DND-41 (cell line): ENCODE results near the gene FAM53A.
A peak's percentile ranks its signal among the peaks of the same experiment; 100 is the strongest.

Experiments used
- ATAC-seq: fragments of 200-7000 bp; cut with Tn5 transposase; 3 replicates; pipeline ENCODE4 v1.9.1; 2021; ENCODE audit warnings: low read depth; ENCODE audit not compliant: insufficient read depth
- DNase-seq: peaks from one replicate; pipeline ENCODE4 v3.0.0-alpha.2; 2020
- H2AFZ ChIP-seq: 2 replicates; pipeline ENCODE4 v1.6.0; 2012; ENCODE audit warnings: low read depth, low read length
- H3K27ac ChIP-seq: 2 replicates; pipeline ENCODE4 v1.5.1; 2012; ENCODE audit warnings: low read length, inconsistent platforms
- H3K27me3 ChIP-seq: fragments of 200-600 bp; sonication (generic); 2 replicates; pipeline ENCODE4 v1.6.0; 2012; ENCODE audit warnings: low read length, mild to moderate bottlenecking, inconsistent platforms; ENCODE audit not compliant: insufficient read depth, poor library complexity
- H3K36me3 ChIP-seq: 2 replicates; pipeline ENCODE4 v1.5.1; 2012; ENCODE audit warnings: low read length, inconsistent platforms; ENCODE audit not compliant: insufficient read depth
- H3K4me1 ChIP-seq: 2 replicates; pipeline ENCODE4 v1.5.1; 2012; ENCODE audit warnings: mild to moderate bottlenecking, low read length; ENCODE audit not compliant: insufficient read depth
- H3K4me2 ChIP-seq: 2 replicates; pipeline ENCODE4 v1.6.0; 2012; ENCODE audit warnings: mild to moderate bottlenecking, moderate library complexity, low read length, inconsistent platforms; ENCODE audit not compliant: insufficient read depth
- H3K4me3 ChIP-seq, 2 experiments: fragments of 200-600 bp in 1 of 2; shearing (Covaris generic) in 1 of 2; 2 replicates each; pipeline ENCODE4 v1.5.1; 2012 to 2016; ENCODE audit warnings: inconsistent platforms in 2 of 2, low read length in 2 of 2, mild to moderate bottlenecking in 2 of 2, low read depth in 1 of 2, moderate library complexity in 1 of 2
- H3K79me2 ChIP-seq: 2 replicates; pipeline ENCODE4 v1.6.0; 2012; ENCODE audit warnings: low read length, inconsistent platforms; ENCODE audit not compliant: insufficient read depth
- H3K9ac ChIP-seq: 2 replicates; pipeline ENCODE4 v1.6.0; 2012; ENCODE audit warnings: low read depth, mild to moderate bottlenecking, inconsistent platforms, low read length, moderate library complexity
- H3K9me3 ChIP-seq: 2 replicates; pipeline ENCODE4 v1.5.1; 2012; ENCODE audit warnings: low read length, moderate library complexity, mild to moderate bottlenecking, inconsistent platforms; ENCODE audit not compliant: insufficient read depth, severe bottlenecking
- H4K20me1 ChIP-seq: 2 replicates; pipeline ENCODE4 v1.6.0; 2012; ENCODE audit warnings: low read length; ENCODE audit not compliant: insufficient read depth
- CTCF ChIP-seq: IDR thresholded peaks from 2 replicates; pipeline ENCODE4 v1.5.1; 2012; ENCODE audit warnings: borderline replicate concordance, low read length, moderate library complexity, mild to moderate bottlenecking; ENCODE audit not compliant: poor library complexity, severe bottlenecking; ENCODE audit errors: extremely low read depth
- EZH2 ChIP-seq: IDR thresholded peaks from 3 replicates; pipeline ENCODE4 v1.6.1; 2012; ENCODE audit warnings: borderline replicate concordance, low read depth, mild to moderate bottlenecking, moderate library complexity, low read length, inconsistent platforms; ENCODE audit not compliant: severe bottlenecking

The FAM53A gene

GRCh38 chr4:1599491-1600210 is 84.5 kb downstream of the FAM53A start:
- Histone ChIP-seq H3K9ac (no peak overlapping the region), H3K4me2 (no peak overlapping the region), H2AFZ (no peak overlapping the region), H3K36me3 (no peaks in the 10 kb centered on the region), H4K20me1 (no peaks in the 10 kb centered on the region; the same call in 1 of the 2 replicates), H3K27me3 (no peaks in the 10 kb centered on the region), H3K79me2 (no peaks in the 10 kb centered on the region), H3K4me3 (no peak overlapping the region), H3K9me3 (no peaks in the 10 kb centered on the region), H3K27ac (no peak overlapping the region), H3K4me1 (no peaks in the 10 kb centered on the region)
- ATAC-seq, result peak; percentile 67
- DNase-seq, result peak; percentile 34
- TF ChIP-seq CTCF (no peak), EZH2 (no peak)

- H3K27me3 ChIP-seq, result no peaks in the 10 kb centered on the region
- H3K27ac ChIP-seq, result no peak overlapping the region
- DNase-seq (no peak), ATAC-seq (no peak)
- TF ChIP-seq EZH2 (no peak), CTCF (no peak)
- no peak overlapping the region for H2AFZ ChIP-seq
- H3K9ac ChIP-seq, result no peak overlapping the region
- H3K4me1 ChIP-seq, result no peaks in the 10 kb centered on the region
- no peak overlapping the region for H3K4me3 ChIP-seq
- H3K4me2 ChIP-seq, result no peak overlapping the region
- H3K9me3 ChIP-seq, result no peaks in the 10 kb centered on the region
- no peaks in the 10 kb centered on the region for H3K36me3 ChIP-seq
- H3K79me2 ChIP-seq, result no peaks in the 10 kb centered on the region
- no peaks in the 10 kb centered on the region; the same call in 1 of the 2 replicates for H4K20me1 ChIP-seq
Observed at GRCh38 chr4:1599026-1599481, 85.1 kb downstream of the FAM53A start.

GRCh38 chr4:1598206-1599025 is 85.7 kb downstream of the FAM53A start:
- H4K20me1 ChIP-seq, result no peaks in the 10 kb centered on the region; the same call in 1 of the 2 replicates
- no peaks in the 10 kb centered on the region for H3K4me1 ChIP-seq
- TF ChIP-seq EZH2, result no peak
- TF ChIP-seq CTCF, result no peak
- no peaks in the 10 kb centered on the region for H3K27me3 ChIP-seq
- no peaks in the 10 kb centered on the region for H3K36me3 ChIP-seq
- ATAC-seq, result no peak
- no peaks in the 10 kb centered on the region for H3K9me3 ChIP-seq
- no peaks in the 10 kb centered on the region for H3K79me2 ChIP-seq
- no peak overlapping the region for H2AFZ ChIP-seq
- H3K27ac ChIP-seq, result no peak overlapping the region
- H3K4me2 ChIP-seq, result no peak overlapping the region
- no peak for DNase-seq
- no peak overlapping the region for H3K4me3 ChIP-seq
- no peak overlapping the region for H3K9ac ChIP-seq
